Activated CD8-positive, alpha-beta T cell treated with anti-CD3 and anti-CD28 coated beads for 36 hours (primary cell): Measurements from ENCODE around the gene CHRNE. TPM values are rescaled to one million over a fixed set of nuclear protein-coding genes. Genes with fewer than 3 reads are reported as not detected.

Experiments used
- ATAC-seq: fragments of 200-7000 bp; cut with Tn5 transposase; one replicate; pipeline ENCODE4 v1.10.0; 2021; ENCODE audit warnings: mild to moderate bottlenecking, moderate library complexity
- CTCF ChIA-PET: fragments of 350-600 bp; sonication (Branson Sonifier 250); formaldehyde crosslinking; loops from one replicate; lab custom pipeline; 2021; ENCODE audit warnings: antibody characterized with exemption; lab: Charles Lee
- POLR2A ChIA-PET: fragments of 350-600 bp; sonication (Branson Sonifier 250); formaldehyde crosslinking; loops from one replicate; lab custom pipeline; 2021; ENCODE audit warnings: antibody characterized with exemption; lab: Charles Lee
- DNase-seq: peaks from one replicate; pipeline ENCODE4 v3.0.0-alpha.2; 2020
- H3K27ac Mint-ChIP-seq: one replicate; pipeline ENCODE4 v1.8.0; 2021; ENCODE audit warnings: mild to moderate bottlenecking, mixed read lengths
- H3K27me3 Mint-ChIP-seq: one replicate; pipeline ENCODE4 v1.8.0; 2021; ENCODE audit warnings: mixed read lengths
- H3K36me3 Mint-ChIP-seq: one replicate; pipeline ENCODE4 v1.8.0; 2021; ENCODE audit warnings: low read depth, mixed read lengths
- H3K4me1 Mint-ChIP-seq: one replicate; pipeline ENCODE4 v1.8.0; 2021; ENCODE audit warnings: low read depth, mixed read lengths
- H3K4me3 Mint-ChIP-seq: one replicate; pipeline ENCODE4 v1.8.0; 2021; ENCODE audit warnings: mild to moderate bottlenecking, moderate library complexity, mixed read lengths
- H3K9me3 Mint-ChIP-seq: one replicate; pipeline ENCODE4 v1.8.0; 2021; ENCODE audit warnings: mixed read lengths
- CTCF ChIP-seq: fragments of 200-600 bp; IDR thresholded peaks from one replicate; pipeline ENCODE4 v1.8.0; 2022; ENCODE audit warnings: antibody characterized with exemption, mild to moderate bottlenecking
- intact Hi-C: fragments of 100-400 bp; cut with micrococcal nuclease; formaldehyde crosslinking; loops from one replicate; pipeline ENCODE4 v1.10.0; 2022
- total RNA-seq, 2 experiments: library from RNA; stranded (reverse); gene quantifications; one replicate each; pipeline ENCODE4 v1.2.3, GENCODE V29; 2021

The CHRNE gene
- total RNA-seq, 2 experiments from 2014 or later: 0.45 to 0.78 TPM

- ChIA-PET CTCF (interaction anchor here (0.7 to 0.9 kb wide), 2 partner anchors 19 to 296 kb away, joined by 3 read pairs; no protein-coding TSS in a partner anchor), POLR2A (no interaction called here)
- intact Hi-C loops: no loop called here
Observed at GRCh38 chr17:4863321-4863720, 39.6 kb downstream of the CHRNE start.

GRCh38 chr17:4862720-4863119, 40.2 kb downstream of the CHRNE start:
- ATAC-seq (no peak), DNase-seq (no peak)
- H3K27ac Mint-ChIP-seq: no peak overlapping the region
- H3K36me3 Mint-ChIP-seq: peaks cover 6% of the 10 kb centered on the region
- no peak for TF ChIP-seq CTCF
- no peaks in the 10 kb centered on the region for H3K9me3 Mint-ChIP-seq
- intact Hi-C loops: no loop called here
- H3K4me1 Mint-ChIP-seq: peaks cover 3% of the 10 kb centered on the region
- ChIA-PET CTCF (no interaction called here), POLR2A (no interaction called here)
- no peak overlapping the region for H3K4me3 Mint-ChIP-seq
- H3K27me3 Mint-ChIP-seq: no peaks in the 10 kb centered on the region

More at GRCh38 chr17:4863321-4863720, 39.6 kb downstream of the CHRNE start:
- H3K36me3 Mint-ChIP-seq: peaks cover 6% of the 10 kb centered on the region
- H3K4me1 Mint-ChIP-seq: peaks cover 3% of the 10 kb centered on the region
- no peak for ATAC-seq
- H3K9me3 Mint-ChIP-seq: no peaks in the 10 kb centered on the region
- H3K27me3 Mint-ChIP-seq: no peaks in the 10 kb centered on the region
- H3K4me3 Mint-ChIP-seq: no peak overlapping the region
- no peak for TF ChIP-seq CTCF
- DNase-seq: no peak
- H3K27ac Mint-ChIP-seq: no peak overlapping the region

- Mint-ChIP-seq H3K9me3 (no peaks in the 10 kb centered on the region), H3K27ac (no peak overlapping the region), H3K4me1 (peaks cover 3% of the 10 kb centered on the region), H3K27me3 (no peaks in the 10 kb centered on the region), H3K4me3 (no peak overlapping the region), H3K36me3 (peaks cover 6% of the 10 kb centered on the region)
- ChIA-PET POLR2A (no interaction called here), CTCF (interaction anchor here (0.7 to 1.3 kb wide), 2 partner anchors 9 to 27 kb away, joined by 3 read pairs; no protein-coding TSS in a partner anchor)
- DNase-seq (no peak), ATAC-seq (no peak)
- intact Hi-C loops: no loop called here
- TF ChIP-seq CTCF: no peak
Observed at GRCh38 chr17:4861052-4861451, 41.8 kb downstream of the CHRNE start.

GRCh38 chr17:4860651-4861050, 42.2 kb downstream of the CHRNE start:
- H3K27me3 Mint-ChIP-seq: no peaks in the 10 kb centered on the region
- H3K36me3 Mint-ChIP-seq: peaks cover 6% of the 10 kb centered on the region
- ChIA-PET POLR2A (no interaction called here), CTCF (interaction anchor here (0.7 to 1.3 kb wide), 2 partner anchors 9 to 28 kb away, joined by 3 read pairs; no protein-coding TSS in a partner anchor)
- peaks cover 3% of the 10 kb centered on the region for H3K4me1 Mint-ChIP-seq
- intact Hi-C loops: no loop called here
- ATAC-seq (no peak), DNase-seq (no peak)
- TF ChIP-seq CTCF: no peak
- no peak overlapping the region for H3K4me3 Mint-ChIP-seq
- no peak overlapping the region for H3K27ac Mint-ChIP-seq
- no peaks in the 10 kb centered on the region for H3K9me3 Mint-ChIP-seq

- no peaks in the 10 kb centered on the region for H3K27me3 Mint-ChIP-seq
- POLR2A ChIA-PET: no interaction called here
Observed at GRCh38 chr17:4859816-4860625, 42.9 kb downstream of the CHRNE start.

More at GRCh38 chr17:4859816-4860625, 42.9 kb downstream of the CHRNE start:
- intact Hi-C loops: no loop called here
- ATAC-seq (no peak), DNase-seq (no peak)
- no peak for TF ChIP-seq CTCF
- no peak overlapping the region for H3K4me3 Mint-ChIP-seq
- peaks cover 6% of the 10 kb centered on the region for H3K36me3 Mint-ChIP-seq
- H3K9me3 Mint-ChIP-seq: no peaks in the 10 kb centered on the region
- no peak overlapping the region for H3K27ac Mint-ChIP-seq
- peaks cover 3% of the 10 kb centered on the region for H3K4me1 Mint-ChIP-seq
- CTCF ChIA-PET: interaction anchor here (1.3 kb wide), 1 partner anchor 28 kb away, joined by 3 read pairs; no protein-coding TSS in a partner anchor
